Activated CD4-positive, alpha-beta T cell treated with anti-CD3 and anti-CD28 coated beads, Interleukin-2, amount 50 U/mL, for 24 hours (primary cell): ENCODE results near the gene RHOBTB3.
"Not testable (repeated sequence)": the region's sequence is repeated elsewhere in the genome, so short reads cannot be mapped to it uniquely, and the experiment has no call there.

Experiments used
- DNase-seq, 2 donors: peaks; one replicate each; pipeline ENCODE4 v3.0.0-alpha.2; 2020; ENCODE audit warnings: low read depth in 1 of 2, low spot score in 1 of 2

RHOBTB3 gene, protein sequence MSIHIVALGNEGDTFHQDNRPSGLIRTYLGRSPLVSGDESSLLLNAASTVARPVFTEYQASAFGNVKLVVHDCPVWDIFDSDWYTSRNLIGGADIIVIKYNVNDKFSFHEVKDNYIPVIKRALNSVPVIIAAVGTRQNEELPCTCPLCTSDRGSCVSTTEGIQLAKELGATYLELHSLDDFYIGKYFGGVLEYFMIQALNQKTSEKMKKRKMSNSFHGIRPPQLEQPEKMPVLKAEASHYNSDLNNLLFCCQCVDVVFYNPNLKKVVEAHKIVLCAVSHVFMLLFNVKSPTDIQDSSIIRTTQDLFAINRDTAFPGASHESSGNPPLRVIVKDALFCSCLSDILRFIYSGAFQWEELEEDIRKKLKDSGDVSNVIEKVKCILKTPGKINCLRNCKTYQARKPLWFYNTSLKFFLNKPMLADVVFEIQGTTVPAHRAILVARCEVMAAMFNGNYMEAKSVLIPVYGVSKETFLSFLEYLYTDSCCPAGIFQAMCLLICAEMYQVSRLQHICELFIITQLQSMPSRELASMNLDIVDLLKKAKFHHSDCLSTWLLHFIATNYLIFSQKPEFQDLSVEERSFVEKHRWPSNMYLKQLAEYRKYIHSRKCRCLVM

DNA sequence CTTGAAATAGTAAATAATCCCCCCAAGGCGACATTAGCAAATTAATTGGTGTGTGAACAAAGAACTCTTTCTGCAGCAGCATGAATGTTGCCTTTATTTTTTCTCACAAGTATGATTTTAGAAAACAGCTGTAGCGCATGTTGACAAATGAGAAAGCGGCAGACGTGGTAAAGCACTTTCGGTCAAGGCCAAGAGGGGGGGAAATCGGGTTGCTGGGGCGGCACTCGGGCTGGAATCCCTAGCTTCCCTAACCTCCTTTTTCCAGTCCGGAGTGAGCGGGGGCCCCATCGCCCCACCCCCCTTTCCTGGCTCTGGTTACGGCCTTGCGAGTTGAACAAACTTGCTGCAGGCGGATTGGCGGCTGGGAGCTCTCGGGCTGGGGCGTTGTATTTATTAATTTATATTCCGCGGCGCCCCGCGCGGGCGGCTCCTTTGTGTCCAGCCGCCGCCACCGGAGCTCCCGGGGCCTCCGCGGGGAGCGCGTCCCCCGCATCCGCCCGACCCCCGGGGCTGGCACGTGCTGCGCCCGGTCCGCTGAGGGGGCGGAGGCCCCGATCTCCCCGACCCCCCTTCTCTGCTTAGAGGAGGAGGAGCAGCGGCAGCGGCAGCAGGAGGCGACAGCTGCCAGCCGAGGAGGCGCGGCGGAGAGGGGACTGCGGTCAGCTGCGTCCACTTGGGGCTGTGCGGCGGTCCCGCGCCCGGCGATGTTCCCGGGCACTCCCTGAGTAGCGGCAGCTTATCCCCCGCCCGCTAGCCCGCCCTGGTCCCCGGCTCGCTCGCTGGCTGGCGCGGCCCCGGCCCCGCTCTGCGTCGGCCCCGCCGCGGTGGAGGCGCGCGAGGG lies at the start of gene RHOBTB3:
Gene RHOBTB3 (plus strand): TSS at position 607 of the 841 bp plus-strand sequence. CDS start 347 bp downstream, outside the sequence.
- peak; percentile 13 to 15 for DNase-seq

DNA sequence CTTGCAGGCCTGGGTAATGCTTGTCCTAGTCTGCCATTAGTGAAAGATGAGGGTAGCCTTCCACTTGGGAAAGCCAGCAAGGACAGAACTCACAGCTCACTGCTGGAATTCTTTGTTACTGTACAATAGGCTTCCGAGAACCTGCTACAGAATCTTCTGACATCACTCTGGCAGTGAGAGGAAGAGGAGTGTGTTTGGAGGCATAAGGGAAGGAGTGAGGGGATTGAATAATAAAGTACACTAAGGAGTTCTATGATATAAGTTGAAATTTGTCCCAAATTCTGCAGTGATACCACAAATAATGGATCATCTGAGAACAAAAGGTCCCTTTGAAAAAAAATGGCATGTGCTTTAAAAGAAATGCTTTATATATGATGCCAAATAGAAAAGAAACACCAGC lies 48.2 kb upstream of the RHOBTB3 start, which contains the start of gene SPATA9:
Gene SPATA9 (minus strand): TSS at position 101 of the 400 bp plus-strand sequence. CDS start 137 bp downstream, outside the sequence.
- no peak for DNase-seq

DNA sequence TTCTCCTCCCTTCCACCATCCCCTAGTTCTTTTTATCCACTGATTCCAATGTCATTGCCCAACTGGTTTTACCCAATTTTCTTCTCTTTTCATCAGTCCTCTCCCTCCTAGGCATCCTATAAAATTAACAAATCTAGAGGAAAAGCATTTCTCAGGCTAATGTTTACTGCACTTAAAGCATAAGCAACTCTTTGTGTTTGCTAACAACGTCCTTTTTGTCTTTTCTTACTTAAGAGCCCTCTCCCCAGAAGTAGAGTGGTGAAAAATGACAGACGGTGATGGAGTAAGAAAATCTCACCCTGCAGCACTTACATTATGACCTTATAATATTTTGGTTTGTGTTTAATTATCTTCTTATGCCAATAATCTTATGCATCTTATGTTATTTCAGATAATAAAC lies 46.8 kb upstream of the RHOBTB3 start:
- no peak for DNase-seq

GRCh38 chr5:95686651-95687050 lies 44.5 kb upstream of the RHOBTB3 start:
- DNase-seq = no peak

GRCh38 chr5:95689680-95690079 lies 41.5 kb upstream of the RHOBTB3 start:
- DNase-seq = no peak

GRCh38 chr5:95690333-95690732 lies 40.8 kb upstream of the RHOBTB3 start:
- DNase-seq = no peak

- DNase-seq = no peak
Observed at GRCh38 chr5:95697781-95698681, 33.1 kb upstream of the RHOBTB3 start.

- DNase-seq = no peak
Observed at GRCh38 chr5:95699337-95699736, 31.8 kb upstream of the RHOBTB3 start.

DNA sequence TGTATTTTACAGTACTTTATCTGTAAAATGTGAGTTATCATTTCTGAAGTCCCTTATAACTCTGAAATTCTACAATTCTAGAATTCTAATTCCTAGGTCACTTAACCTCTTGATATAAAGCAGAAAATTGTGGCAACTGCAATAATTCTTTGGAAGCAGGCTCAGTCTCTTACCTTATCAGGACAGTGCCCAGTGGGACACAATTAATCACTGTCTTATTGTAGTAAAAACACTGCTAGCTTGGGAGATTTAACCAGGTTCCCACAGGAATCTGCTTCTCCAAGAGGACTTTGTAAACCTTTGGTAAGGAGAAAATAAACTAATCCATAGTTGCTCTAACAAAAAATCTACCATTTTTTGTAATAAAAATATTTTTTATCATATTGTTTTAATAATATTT lies 30.1 kb upstream of the RHOBTB3 start:
- no peak for DNase-seq

DNA sequence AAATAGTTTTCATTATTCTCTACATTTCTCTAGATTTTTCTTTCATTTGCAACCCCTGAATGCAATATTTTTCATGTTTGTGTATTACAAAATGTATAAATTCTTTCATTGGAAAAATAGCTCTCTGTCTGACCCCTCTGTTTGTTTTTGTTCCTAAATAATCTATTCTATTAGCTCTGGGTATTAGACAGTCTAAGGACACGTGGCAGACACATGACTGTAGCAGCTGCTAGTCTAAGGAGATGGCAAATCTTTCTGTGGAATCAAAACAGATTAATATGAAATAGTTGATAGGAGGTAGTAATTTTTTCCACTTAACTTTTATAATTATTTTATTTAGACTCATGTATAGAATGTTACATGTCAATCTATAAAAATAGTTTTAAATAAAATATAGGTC lies 27.0 kb upstream of the RHOBTB3 start:
- DNase-seq = no peak

- DNase-seq = not testable (repeated sequence)
Observed at GRCh38 chr5:95706196-95706595, 24.9 kb upstream of the RHOBTB3 start.

- DNase-seq = no peak
Observed at GRCh38 chr5:95707055-95707454, 24.1 kb upstream of the RHOBTB3 start.

DNA sequence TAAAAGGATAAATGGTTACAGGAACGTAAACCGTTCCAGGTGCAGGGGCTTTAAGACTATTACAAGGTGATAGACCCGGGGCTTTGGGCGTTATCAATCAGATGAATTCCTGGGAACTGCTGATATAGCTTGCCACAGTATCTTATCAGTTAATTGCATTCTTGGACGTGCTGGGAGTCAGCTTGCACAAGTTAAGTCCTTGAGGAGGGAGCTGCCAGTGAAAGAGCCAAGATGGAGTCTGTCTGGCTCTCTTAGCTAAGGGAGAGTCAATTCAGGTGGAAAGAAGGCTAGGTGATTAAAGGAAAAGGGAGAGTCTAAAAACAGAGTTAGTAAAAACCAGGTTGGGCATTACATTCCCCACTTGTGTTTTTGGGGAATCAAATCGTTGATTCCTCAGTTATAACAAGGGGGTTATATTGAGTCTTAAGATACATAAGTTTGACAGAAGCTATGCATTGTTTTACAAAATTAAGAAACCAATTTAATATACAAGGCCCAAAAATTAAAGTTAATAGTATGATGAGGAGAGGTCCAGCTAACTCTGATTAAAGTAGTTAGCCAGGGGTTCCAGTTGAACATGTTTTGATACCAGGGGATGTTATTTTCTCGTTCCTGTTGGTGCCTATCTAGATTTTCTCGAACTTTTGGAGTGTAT lies 23.5 kb upstream of the RHOBTB3 start:
- DNase-seq = not testable (repeated sequence)

- DNase-seq = no peak
Observed at GRCh38 chr5:95708876-95709275, 22.3 kb upstream of the RHOBTB3 start.

- DNase-seq = no peak
Observed at GRCh38 chr5:95709967-95710650, 21.0 kb upstream of the RHOBTB3 start.

- not testable (repeated sequence) for DNase-seq
Observed at GRCh38 chr5:95710651-95711500, 20.3 kb upstream of the RHOBTB3 start.

- no peak for DNase-seq
Observed at GRCh38 chr5:95711501-95712346, 19.4 kb upstream of the RHOBTB3 start.
